ENCODE results near the gene OBSL1. TPM values are rescaled to one million over a fixed set of nuclear protein-coding genes. Genes with fewer than 3 reads are reported as not detected.
A peak's percentile ranks its signal among the peaks of the same experiment; 100 is the strongest.

OBSL1 gene
- total and polyA plus RNA-seq, 9 donors, result 53.2 to 740 (median 468) TPM

GRCh38 chr2:219609149-219609750 lies 37.9 kb upstream of the OBSL1 start:
- 18 to 30% (median 20%) methylated on average over 13 of the region's 13 CpGs for WGBS, 3 donors
- H3K27me3 ChIP-seq, result no peaks in the 10 kb centered on the region
- H3K9me3 ChIP-seq, result no peaks in the 10 kb centered on the region
- peaks cover 61% of the 10 kb centered on the region for H3K4me1 ChIP-seq (ENCODE audit: insufficient read depth)
- H3K4me3 ChIP-seq, result no peak overlapping the region
- intact Hi-C loops (cut with DNase I), result loop anchor here in 2 of 4 donors (5.0 kb wide), 2 partner anchors 37 to 57 kb away; partner anchors contain the start of genes INHA (in 2 of the 2) and OBSL1 (in 2 of the 2)
- no peaks in the 10 kb centered on the region for H3K36me3 ChIP-seq
- TF ChIP-seq EP300 (IDR thresholded peaks at IDR 0.05) (no peak), POLR2A (IDR thresholded peaks at IDR 0.05) (no peak), CTCF (IDR thresholded peaks at IDR 0.05) (no peak)
- peak; percentile 54 to 77 (median 67) for DNase-seq
- peak overlapping the region; percentile 93 to 95 for H3K27ac ChIP-seq

- peaks cover 64% of the 10 kb centered on the region for H3K4me1 ChIP-seq (ENCODE audit: insufficient read depth)
- no peaks in the 10 kb centered on the region for H3K36me3 ChIP-seq
- intact Hi-C loops (cut with DNase I), result loop anchor here in 2 of 4 donors (5.0 kb wide), 2 partner anchors 36 to 56 kb away; partner anchors contain the start of genes INHA (in 2 of the 2) and OBSL1 (in 2 of the 2)
- H3K4me3 ChIP-seq, result no peak overlapping the region
- no peaks in the 10 kb centered on the region for H3K9me3 ChIP-seq
- TF ChIP-seq POLR2A (IDR thresholded peaks at IDR 0.05) (no peak), EP300 (IDR thresholded peaks at IDR 0.05) (no peak), CTCF (IDR thresholded peaks at IDR 0.05) (no peak)
- no peaks in the 10 kb centered on the region for H3K27me3 ChIP-seq
- DNase-seq, result peak in 1 of 5 donors; percentile 54
- 52 to 69% (median 66%) methylated on average over 15 of the region's 15 CpGs for WGBS, 3 donors
- peak overlapping the region; percentile 93 to 95 for H3K27ac ChIP-seq
These were observed 37.1 kb upstream of the OBSL1 start for GRCh38 chr2:219608399-219608964.

DNA sequence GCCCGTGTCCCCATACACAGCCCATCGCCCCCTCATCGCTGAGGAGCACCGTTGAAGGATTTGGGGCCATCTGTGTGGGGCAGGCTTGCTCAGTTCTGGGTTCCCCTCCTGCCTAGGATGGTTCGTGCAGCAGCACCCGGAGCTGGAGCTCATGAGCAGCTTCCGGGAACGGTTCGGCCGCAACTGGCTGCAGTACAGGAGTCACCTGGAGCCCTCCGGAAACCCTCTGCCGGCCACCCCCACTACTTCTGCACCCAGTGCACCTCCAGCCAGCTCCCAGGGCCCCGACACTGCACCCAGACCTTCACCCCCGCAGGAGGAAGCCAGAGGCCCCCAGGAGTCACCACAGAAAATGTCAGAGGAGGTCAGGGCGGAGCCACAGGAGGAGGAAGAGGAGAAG lies 36.6 kb upstream of the OBSL1 start:
- H3K36me3 ChIP-seq, result no peaks in the 10 kb centered on the region
- intact Hi-C loops (cut with DNase I), result loop anchor here in 2 of 4 donors (2.0 to 5.0 kb wide), 3 partner anchors 35 to 56 kb away; partner anchors contain the start of genes INHA (in 2 of the 2) and OBSL1 (in 2 of the 2)
- WGBS, 3 donors, result 65 to 77% (median 66%) methylated on average over 14 to 15 of the region's 15 CpGs
- H3K9me3 ChIP-seq, result no peaks in the 10 kb centered on the region
- TF ChIP-seq POLR2A (IDR thresholded peaks at IDR 0.05) (no peak), CTCF (IDR thresholded peaks at IDR 0.05) (no peak), EP300 (IDR thresholded peaks at IDR 0.05) (no peak)
- H3K27ac ChIP-seq, result peak overlapping the region; percentile 93 to 95
- no peak overlapping the region for H3K4me3 ChIP-seq
- H3K27me3 ChIP-seq, result no peaks in the 10 kb centered on the region
- peak in 2 of 5 donors; percentile 35 to 55 for DNase-seq
- peaks cover 64% of the 10 kb centered on the region for H3K4me1 ChIP-seq (ENCODE audit: insufficient read depth)

DNA sequence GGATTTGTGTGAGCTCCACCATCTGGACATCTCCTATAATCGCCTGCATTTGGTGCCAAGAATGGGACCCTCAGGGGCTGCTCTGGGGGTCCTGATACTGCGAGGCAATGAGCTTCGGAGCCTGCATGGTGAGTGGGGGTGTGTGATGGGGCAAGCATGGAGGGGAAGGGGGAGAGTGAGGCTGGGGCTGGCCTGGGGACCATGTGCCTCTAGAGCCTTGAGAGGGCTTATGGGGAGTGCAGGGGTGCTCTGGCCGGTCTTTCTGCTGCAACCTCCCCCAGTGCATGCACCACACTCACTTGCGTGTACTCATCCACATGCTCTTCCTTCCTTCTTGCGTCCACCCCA lies 34.2 kb upstream of the OBSL1 start:
- intact Hi-C loops (cut with DNase I), result loop anchor here in 2 of 4 donors (5.0 kb wide), 2 partner anchors 33 to 53 kb away; partner anchors contain the start of genes INHA (in 2 of the 2) and OBSL1 (in 2 of the 2)
- TF ChIP-seq POLR2A (IDR thresholded peaks at IDR 0.05) (no peak), CTCF (IDR thresholded peaks at IDR 0.05) (no peak), EP300 (IDR thresholded peaks at IDR 0.05) (no peak)
- H3K36me3 ChIP-seq, result no peaks in the 10 kb centered on the region
- peak overlapping the region; percentile 93 to 95 for H3K27ac ChIP-seq
- no peak overlapping the region for H3K4me3 ChIP-seq
- H3K4me1 ChIP-seq (ENCODE audit: insufficient read depth), result peaks cover 47% of the 10 kb centered on the region
- H3K9me3 ChIP-seq, result no peaks in the 10 kb centered on the region
- DNase-seq, result peak in 3 of 5 donors; percentile 57 to 64 (median 58)
- 46 to 48% (median 47%) methylated on average over 6 of the region's 6 CpGs for WGBS, 3 donors
- H3K27me3 ChIP-seq, result no peaks in the 10 kb centered on the region

Data from ovary (tissue), 9 donors.